Gastrocnemius medialis (tissue), 4 donors: ENCODE results near the gene OR2C3.

Experiments used
- CTCF ChIP-seq, 5 experiments: fragments of 450-650 bp in 3 of 5; fragments of 200-600 bp in 2 of 5; sonication (generic) in 2 of 5; IDR thresholded peaks in 4 of 5; conservative IDR thresholded peaks in 1 of 5; 1 replicate in 4 of 5; 2 replicates in 1 of 5; pipeline ENCODE4 v1.5.1; 2016 to 2019; ENCODE audit warnings: antibody characterized with exemption in 5 of 5, mild to moderate bottlenecking in 3 of 5, moderate library complexity in 3 of 5
- POLR2A ChIP-seq, 2 donors: fragments of 450-650 bp; IDR thresholded peaks; one replicate each; pipeline ENCODE4 v1.6.1; 2017; ENCODE audit warnings: antibody characterized with exemption in 2 of 2, mild to moderate bottlenecking in 2 of 2, moderate library complexity in 2 of 2

- TF ChIP-seq POLR2A (IDR thresholded peaks at IDR 0.05): no peak
- TF ChIP-seq CTCF (IDR thresholded peaks at IDR 0.05 in 4 of 5, conservative IDR thresholded peaks at IDR 0.05 in 1 of 5): no peak
Measured at GRCh38 chr1:247574236-247574635, 38.0 kb upstream of the OR2C3 start.
